HPDE6-E6E7 (cell line): ENCODE data around the gene HACD2.
"Not testable (repeated sequence)": the region's sequence is repeated elsewhere in the genome, so short reads cannot be mapped to it uniquely, and the experiment has no call there.

ENCODE experiments used
- DNase-seq: peaks from one replicate; pipeline ENCODE4 v3.0.0; 2011; ENCODE audit warnings: missing footprints; ENCODE audit errors: extremely low spot score

Gene HACD2

DNA sequence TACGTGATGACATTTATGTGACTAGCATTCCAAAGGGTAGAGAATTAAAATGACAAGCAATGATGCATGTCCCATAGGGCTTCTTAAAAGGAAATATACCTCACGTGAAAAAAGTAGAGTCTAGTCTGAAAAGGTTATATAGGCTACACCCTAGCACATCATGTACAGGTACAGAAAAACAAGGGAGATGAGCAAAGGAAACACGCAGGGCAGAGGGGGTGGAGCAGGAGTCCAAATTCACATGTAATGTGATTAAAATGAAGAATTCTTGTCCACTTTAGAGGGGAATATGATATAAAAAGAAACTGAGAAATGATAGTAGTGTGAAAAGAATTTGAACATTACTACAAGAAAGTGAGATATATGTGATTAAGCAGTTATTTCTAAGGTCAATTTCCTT lies 59.4 kb downstream of the HACD2 start:
- no peak for DNase-seq

DNA sequence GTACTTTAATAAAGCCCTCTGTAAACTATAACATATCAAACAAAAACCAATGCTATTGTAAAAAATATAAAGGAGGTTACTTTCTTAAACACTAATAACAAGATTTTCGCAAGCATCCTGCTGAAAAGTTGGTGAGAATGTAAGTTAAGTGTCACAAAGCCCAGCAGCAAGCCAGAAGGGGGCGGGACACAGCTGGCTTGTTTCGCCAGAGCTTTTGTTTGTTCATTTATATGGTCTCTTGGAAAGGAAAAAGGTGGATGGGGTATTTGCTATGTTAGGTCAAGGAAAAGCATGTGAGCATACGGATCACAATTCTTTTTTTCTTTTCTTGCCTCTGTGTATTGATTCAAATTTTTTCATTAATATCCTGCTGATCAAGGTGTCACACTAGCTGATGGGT lies 59.9 kb downstream of the HACD2 start:
- DNase-seq, result no peak

DNA sequence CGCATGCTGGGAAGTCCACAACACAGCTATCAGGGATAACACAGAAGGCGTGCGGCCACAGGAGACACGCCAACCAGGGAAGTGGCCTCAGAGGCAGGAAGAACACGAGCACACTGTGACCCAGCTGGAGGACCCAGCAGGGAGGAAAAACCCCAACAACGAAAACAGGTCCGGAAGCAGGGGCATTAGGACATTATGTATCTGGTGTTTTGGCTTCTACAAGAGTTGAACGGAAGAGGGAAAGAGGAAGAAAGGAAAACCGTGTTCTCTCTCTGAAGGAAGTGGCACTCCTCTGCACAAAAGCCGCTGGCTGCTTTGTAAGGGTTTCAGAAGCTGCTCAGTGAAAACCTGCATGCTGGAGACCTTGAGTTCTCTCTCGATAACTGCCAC lies 61.8 kb downstream of the HACD2 start:
- no peak for DNase-seq

DNA sequence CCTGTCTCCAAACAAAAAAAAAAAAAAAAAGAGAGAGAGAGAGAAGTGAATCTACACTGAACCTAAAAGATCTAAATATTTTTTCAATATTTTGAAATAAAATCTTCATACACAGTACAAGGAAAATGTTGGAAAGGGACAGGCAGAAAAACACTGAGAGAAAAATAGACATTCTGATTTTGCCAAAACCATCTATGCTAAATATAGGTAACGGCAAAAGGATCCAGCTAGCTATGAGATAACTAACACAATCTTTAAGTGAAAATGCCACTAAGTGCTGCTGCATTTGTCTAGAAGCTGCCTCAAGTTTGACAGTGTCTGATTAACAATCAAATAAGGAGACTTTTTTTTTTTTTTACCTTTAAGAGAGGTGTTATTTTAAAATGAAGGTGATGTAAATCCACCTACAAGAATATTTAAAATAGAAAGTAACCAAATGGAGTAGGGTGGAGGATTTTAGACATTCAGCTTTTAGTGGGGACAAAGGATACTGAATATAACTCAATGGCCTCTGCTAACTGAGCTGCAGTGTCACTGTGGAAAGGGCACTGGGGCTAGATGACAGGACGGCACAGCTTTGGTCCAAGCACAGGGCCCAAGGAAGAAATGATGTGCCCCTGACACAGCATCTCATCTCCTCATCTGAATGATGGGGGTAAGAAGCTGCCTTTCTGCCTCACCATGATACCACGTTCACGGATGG lies 62.4 kb downstream of the HACD2 start:
- DNase-seq, result no peak

DNA sequence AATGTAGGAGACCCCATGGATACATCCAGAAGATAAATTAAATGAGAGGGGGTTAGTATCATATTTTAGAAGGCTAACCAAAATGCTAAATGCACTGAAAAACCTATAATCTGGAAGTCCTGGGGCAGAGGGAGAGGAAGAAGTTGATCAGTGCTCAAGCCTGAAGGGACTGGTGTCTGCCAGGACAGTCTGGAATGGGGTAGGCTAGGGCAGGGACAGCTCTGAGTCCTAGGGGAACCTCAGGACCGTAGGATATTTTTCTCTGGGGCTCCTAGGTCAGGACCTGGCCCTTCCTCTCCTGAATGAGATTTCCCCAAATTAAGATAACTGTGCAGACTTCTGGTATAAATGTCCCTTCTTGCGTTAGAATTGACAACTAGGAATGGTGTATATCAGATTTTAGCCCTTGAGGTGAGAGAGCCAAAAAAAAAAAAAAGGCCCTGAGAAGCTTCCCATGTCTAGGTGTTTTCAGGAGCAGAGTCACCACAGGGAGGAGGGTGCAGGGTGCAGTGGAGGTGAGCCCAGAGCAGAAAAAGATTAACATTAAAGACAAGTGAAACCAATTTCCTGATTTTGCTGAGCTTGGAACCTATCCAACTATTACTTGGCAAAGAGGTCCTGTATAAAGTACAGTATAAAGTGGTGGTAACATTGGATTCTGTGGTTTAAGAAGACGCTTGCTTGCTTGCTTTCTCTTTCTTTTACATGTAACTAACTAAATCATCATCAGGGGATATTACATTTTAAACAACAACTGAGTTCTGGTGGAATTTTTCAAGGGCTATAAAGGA lies 63.5 kb downstream of the HACD2 start:
- no peak for DNase-seq

DNA sequence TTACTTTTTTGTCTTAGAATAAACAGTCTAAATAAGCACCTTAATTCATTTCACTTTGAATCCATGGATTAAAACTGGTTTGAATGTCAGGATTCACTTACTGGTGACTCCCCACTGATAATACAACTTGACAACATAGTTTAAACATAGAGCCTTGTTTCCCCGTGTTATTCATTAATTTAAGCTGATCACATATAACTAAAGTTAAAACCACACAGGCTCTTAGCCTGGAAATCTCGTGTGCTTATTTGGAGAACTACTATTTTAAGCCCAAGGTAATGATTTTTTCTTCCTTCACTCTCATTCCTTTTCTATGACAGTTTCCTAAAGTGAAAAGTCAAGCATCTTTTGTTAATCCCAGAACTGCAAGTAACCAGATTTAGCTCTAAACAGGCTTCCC lies 64.2 kb downstream of the HACD2 start:
- no peak for DNase-seq

DNA sequence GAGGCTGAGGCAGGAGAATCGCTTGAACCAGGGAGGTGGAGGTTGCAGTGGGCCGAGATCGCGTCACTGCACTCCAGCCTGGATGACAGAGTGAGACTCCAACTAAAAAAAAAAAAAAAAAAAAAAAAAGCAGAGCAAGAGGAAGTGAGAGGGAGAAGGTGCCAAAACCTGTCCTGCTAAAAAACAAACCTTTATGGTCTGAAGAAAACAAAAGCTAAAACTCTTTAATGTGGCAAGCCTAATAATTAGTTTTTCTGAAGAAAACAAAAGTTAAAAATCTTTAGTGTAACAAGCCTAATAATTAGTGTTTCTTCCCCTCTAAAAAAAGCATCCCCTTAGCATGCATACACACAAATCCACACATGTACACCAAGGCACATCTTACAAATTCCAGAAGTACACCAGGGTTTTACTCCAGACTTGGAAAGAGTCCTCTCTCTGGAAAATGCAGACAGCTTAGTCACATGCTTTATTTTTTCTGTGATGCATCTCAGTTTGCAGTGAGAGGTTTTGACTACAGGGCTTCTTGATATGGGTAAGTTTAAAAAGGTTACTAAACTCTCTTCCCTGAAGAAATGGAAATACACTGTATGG lies 65.9 kb downstream of the HACD2 start:
- no peak for DNase-seq

DNA sequence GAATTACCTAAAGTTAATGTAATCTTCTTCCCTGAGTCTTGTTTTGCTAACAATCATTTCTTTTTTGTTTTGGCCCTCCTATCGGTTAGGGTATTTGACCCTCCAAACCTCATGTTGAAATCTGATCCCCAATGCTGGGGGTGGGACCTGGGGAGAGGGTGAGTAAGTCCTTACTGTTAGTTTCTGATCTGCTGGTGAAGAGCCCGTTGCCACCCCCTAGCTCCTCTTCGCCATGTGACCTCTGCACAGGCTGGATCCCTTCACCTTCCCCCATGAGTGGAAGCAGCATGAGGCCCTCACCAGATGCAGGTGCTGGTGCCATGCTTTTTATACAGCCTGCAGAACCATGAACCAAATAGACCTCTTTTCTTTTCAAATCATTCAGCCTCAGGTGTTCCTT lies 73.1 kb downstream of the HACD2 start:
- DNase-seq, result no peak

DNA sequence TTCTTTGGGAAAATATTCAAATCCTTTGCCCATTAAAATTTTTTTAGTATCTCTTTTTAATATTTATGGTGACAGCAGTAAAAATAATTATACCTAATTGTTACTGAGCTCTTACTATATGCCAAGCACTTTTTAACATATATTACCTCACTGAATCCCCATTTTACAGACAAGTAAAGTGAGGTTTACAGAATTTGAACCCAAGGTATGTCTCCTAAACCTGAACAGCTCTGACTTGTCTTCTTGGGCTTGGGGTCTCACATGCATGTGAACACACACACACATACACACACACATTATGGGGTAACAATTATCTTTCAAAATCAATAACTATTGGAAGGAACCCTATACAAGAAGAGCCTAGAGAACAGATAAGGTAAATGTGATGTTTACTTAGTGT lies 73.8 kb downstream of the HACD2 start:
- no peak for DNase-seq

DNA sequence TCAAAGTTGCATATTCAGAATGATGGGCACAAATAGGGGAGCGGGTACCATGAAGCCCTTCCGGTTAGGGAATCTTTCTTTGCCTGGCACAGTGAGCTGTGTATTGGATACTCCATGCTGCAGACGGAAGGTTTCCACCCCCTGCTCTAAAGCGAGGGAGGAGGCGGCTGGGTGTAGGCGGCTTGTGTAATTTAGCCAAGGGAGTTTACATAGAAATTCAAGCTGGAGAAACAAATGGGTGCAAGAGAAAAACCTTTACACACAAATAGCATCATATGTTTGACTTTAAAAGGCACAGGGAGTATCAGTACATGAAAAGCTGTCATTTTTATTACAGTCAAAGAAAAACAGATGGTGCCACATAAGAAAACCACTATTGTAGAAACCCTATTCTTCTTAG lies 76.7 kb downstream of the HACD2 start:
- no peak for DNase-seq

DNA sequence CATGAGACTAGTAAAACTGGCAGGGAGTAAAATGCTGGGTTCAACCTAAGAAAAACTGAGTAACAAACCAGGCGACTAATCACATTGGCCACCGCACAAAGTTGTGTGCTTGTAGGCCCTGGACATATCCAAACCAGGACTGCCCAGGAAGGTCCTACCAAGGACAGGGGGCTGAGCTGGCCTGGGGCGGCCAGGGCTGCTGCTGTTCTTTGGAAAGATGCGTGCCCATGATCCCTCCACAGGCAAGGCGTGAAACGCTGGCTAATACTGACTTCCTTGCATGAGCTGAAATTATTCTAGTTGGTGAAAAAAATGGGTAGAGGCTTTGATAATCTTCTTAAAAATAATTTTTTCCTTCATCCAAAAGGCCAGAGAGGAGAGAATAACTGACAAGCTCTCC lies 79.0 kb downstream of the HACD2 start:
- no peak for DNase-seq

DNA sequence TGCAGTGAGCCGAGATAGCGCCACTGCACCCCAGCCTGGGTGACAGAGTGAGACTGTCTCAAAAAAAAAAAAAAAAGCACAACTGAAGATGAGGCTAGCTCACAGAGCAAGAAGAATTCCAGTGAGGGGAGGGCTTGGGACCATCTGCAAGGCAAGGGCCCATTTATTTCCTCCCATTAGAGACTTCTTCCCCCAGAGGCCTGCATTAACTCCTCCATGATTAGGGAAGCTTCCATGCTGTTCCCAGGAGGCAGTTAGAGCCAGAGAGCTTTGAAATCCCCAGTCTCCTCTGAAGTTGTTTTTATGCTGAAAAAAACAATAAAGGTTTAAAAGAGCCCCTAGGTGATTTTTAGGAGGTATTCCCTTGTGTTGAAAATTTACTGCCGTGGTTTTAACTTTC lies 81.7 kb downstream of the HACD2 start:
- DNase-seq, result no peak

DNA sequence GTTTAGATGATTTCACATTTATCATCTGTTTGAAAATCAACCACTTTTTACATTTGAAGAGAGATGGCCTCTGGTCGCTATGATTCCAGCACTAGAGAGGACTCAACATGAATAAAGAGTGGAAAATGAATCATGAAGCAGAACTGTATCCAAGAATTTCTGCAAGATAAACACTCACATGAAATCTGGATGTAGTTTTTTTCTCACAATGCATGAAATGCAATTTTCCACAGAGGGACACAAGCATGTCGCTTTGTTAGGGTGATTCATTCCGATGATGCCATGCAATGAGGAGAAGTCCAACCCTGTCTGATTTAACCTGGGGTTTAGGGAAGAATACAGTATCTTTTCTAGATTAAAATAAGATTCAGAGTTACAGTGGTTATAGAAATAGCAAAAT lies 85.5 kb downstream of the HACD2 start:
- DNase-seq, result no peak

DNA sequence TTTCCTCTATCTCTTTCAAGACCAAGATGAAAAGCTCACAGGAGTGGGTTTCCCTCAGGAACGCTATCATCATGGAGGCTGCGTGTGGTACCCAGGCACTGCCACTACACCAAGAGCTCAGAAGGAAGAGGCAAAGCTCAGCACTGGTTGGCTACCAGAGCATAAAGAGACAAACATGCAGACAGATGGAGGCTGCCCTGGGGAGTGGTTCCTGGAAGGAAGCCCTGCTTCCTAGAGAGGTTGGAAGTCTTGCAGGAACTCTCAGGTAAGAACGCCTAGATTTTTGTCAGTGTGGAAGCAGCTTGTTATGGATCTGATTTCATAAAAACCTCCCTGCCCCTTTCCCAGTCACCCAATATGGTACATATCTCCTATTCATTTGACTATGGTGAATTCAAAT lies 86.1 kb downstream of the HACD2 start:
- DNase-seq, result no peak

DNA sequence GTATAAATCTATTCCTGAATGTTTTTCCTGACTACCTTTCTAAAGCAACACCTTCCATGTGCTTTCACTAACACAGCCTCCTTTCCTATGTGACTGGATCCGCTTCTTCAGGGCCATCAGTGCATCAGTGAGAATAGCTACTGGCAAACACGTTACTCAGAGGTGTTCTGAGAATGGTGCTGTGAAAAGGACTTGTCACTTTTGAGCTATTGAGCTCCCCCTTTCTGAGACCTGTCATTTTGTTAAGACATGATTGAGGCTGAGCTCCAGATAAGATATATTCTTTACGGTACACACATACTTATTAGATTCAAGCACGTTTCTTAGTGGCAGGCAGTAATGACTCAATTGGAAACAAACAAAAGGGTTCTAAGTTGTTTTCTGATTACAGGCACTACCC lies 90.9 kb downstream of the HACD2 start:
- DNase-seq, result no peak

DNA sequence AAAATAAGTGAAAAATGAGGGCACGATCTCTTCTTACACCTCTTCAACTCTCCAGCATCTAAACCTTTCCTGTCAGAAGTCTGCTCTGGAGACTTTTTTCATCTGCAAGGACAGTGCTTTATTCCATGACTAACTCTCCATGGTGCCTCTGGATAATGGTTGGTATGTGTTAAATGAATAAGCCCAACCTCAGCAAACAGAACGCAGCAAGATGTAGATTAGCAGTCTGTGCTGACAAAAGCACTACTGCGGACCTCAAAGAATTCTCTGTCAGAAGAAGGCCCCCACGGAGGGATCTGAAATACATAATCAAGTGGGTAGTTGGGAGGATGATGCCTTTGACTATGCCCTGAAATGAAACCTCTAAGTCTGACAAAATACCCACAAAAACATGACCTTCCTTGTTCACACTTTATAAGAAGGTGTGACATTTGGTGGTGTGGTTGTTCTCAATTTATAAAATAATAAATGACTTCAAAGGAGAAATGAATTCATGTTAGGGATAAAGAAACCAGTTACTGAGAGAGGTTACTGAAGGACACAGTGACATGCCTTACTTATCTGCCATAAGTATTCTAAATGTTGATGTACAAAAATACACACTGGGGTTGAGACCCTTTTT lies 92.8 kb downstream of the HACD2 start:
- DNase-seq, result no peak

DNA sequence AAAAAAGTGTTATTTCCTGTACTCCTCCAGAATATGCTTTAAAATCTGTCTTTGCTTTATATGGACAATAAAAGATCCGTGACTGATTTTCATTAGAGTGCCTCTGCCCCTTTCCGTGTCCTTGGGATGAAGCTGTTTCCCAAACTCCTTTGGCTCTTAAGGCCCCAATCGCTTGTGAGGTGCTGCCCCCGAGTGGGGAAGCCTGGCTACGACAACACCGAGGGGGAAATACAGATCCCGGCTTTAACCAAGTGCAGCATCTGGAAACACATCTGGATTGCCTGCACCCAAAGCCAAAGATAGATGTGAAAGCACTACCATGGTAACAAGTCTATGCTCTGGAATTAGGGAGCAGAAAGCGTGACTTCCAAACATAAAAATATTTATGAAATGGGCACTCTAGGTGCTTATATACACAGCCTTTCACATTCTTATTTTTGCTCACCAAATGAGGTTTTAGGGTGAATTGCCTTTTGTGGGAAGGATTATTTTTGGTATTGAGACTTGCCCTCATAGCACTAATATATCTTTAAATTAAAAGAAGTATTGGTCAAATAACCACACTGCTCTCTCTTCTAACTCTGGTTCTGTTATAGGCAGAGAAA lies 95.4 kb downstream of the HACD2 start:
- peak; percentile 39 for DNase-seq

DNA sequence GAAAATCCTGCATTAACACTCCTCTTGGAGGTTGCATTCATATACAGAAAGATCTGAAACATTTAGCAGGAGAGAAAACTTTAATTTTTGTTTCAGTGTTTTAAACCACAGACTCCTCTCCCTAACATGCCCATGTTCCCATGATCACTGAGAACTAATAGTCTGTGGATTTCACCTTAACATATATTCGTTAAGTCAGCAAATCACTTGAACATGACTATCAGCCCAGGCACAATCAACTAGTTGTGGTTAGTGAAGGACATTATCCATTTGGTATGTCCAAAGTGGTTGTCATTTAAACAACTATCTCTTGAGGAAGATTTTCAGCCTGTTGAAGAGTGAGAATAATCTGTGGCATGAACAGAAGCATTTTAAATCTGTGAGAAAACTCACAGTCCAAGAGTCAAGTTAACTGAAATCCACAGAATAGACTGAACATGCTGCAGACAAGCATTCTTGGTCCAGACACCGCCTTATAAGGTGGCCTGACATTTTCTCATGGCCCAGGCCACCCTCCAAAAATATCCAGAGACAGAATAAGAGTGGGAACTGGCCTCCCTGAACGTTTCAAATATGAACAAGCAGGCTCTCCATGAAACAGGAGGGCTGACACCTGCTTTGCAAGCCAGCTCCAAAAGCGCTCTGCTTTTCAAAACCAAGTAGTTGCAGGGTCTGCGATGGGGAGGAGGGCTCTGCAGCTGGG lies 96.1 kb downstream of the HACD2 start:
- no peak for DNase-seq

DNA sequence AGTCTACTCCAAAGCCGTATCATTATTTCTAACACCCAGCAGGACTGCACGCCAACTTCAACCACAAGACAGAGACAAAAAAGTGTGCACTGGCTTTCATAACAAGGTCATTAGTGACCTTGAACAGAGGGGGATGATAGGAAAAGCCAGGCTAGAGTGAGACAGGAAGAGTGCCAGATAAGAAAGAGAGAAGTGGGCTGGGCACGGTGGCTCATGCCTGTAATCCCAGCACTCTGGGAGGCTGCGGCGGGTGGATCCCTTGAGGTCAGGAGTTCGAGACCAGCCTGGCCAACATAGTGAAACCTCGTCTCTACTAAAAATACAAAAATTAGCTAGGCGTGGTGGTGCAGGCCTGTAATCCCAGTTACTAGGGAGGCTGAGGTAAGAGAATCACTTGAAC lies 97.8 kb downstream of the HACD2 start:
- DNase-seq, result not testable (repeated sequence)

DNA sequence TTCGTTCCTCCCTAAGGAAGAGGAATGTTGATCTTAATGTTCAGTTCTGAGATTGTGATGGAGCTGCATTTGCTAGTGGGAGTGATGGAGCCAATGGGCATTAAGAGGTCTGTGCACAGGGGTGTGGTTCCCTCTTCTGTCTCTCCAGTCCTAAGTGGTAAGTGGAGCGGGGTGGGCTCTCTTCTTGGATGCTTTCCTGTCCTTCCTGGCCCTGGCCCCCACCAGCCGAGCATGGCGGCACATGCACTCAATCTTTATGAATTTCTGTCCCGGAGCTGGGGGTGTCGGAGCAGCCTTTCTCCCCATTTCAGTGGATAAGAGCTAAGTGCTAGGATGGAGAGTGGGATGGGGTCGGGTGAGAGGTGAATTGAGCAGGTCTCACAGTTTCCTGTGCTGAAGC lies 98.4 kb downstream of the HACD2 start:
- DNase-seq, result no peak

DNA sequence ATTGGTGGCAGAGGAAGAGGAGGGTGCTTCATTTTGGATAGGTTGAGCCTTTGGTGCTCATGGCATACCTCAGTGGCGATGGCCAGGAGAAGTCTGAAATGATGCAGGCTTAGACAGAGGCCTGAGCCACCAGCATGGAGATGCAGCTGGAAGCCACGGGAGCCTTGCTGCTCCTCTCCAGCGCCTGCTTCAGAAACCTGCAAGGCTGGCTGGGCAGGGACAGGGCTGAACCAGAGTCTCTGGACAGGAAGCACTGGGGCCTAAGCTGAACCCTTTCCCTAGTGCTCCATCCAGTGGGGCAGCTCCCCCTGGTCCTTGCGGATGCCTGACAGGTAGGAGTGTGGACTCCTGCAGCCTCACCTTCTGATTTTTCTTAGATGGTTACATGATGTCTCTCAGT lies 99.3 kb downstream of the HACD2 start:
- DNase-seq, result no peak

DNA sequence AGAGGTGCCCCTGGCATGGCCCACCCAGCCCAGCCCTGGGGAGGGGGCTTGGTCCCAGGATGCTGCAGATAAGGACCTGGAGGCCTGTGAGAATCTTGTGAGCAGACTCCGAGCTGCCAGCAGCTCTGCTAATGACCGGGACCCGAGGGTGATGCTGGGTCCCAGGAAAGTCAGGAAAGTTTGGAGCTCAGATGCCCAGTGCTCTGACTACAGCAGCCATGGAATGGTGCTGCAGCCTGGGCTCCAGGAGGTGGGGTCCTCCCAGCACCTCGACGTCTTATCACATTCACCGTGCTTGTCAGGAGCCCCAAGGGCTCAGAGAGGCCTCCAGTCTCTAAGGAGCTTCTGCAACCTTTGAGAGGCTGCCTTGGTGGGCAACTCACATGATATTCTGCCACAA lies 101.7 kb downstream of the HACD2 start:
- no peak for DNase-seq
